H9 (cell line): ENCODE results near the gene TMEM100. TPM values are rescaled to one million over a fixed set of nuclear protein-coding genes. Genes with fewer than 3 reads are reported as not detected.

Experiments
- DNase-seq: peaks from one replicate; pipeline ENCODE4 v3.0.0-alpha.2; 2017
- H2AFZ ChIP-seq: one replicate; pipeline ENCODE4 v1.6.1; 2013; ENCODE audit warnings: mild to moderate bottlenecking, low read length, control low read depth, moderate library complexity
- H2AK5ac ChIP-seq: 2 replicates; pipeline ENCODE4 v1.6.1; 2013; ENCODE audit warnings: low read length, control low read depth, mixed read lengths; ENCODE audit not compliant: insufficient read length
- H2BK120ac ChIP-seq: one replicate; pipeline ENCODE4 v1.6.1; 2013; ENCODE audit warnings: low read depth, mild to moderate bottlenecking, low read length, control low read depth, inconsistent platforms; ENCODE audit not compliant: poor library complexity, severe bottlenecking
- H2BK12ac ChIP-seq: 2 replicates; pipeline ENCODE4 v1.6.1; 2013; ENCODE audit warnings: low read length, control low read depth, mixed read lengths, low read depth; ENCODE audit not compliant: insufficient read length
- H2BK15ac ChIP-seq: 2 replicates; pipeline ENCODE4 v1.6.1; 2013; ENCODE audit warnings: low read depth, low read length, control low read depth
- H2BK20ac ChIP-seq: one replicate; pipeline ENCODE4 v1.6.1; 2013; ENCODE audit warnings: low read depth, mild to moderate bottlenecking, low read length, control low read depth, inconsistent platforms; ENCODE audit not compliant: poor library complexity, severe bottlenecking
- H2BK5ac ChIP-seq: 2 replicates; pipeline ENCODE4 v1.6.1; 2013; ENCODE audit warnings: low read length, control low read depth, mixed read lengths; ENCODE audit not compliant: insufficient read length
- H3K14ac ChIP-seq: 2 replicates; pipeline ENCODE4 v1.6.1; 2013; ENCODE audit warnings: low read length, control low read depth; ENCODE audit not compliant: insufficient read depth
- H3K18ac ChIP-seq: 2 replicates; pipeline ENCODE4 v1.6.1; 2013; ENCODE audit warnings: low read depth, mild to moderate bottlenecking, mixed read lengths, low read length, control low read depth; ENCODE audit not compliant: insufficient read length
- H3K23ac ChIP-seq: 2 replicates; pipeline ENCODE4 v1.6.1; 2013; ENCODE audit warnings: low read length, control low read depth, mixed read lengths, low read depth; ENCODE audit not compliant: insufficient read length
- H3K23me2 ChIP-seq: 2 replicates; pipeline ENCODE4 v1.6.1; 2013; ENCODE audit warnings: low read depth, mild to moderate bottlenecking, mixed read lengths, low read length, control low read depth; ENCODE audit not compliant: insufficient read length, poor library complexity, severe bottlenecking
- H3K27ac ChIP-seq: 2 replicates; pipeline ENCODE4 v1.5.1; 2013; ENCODE audit warnings: low read length, control low read depth, mixed read lengths, low read depth; ENCODE audit not compliant: insufficient read length
- H3K27me3 ChIP-seq: 2 replicates; pipeline ENCODE4 v1.6.1; 2013; ENCODE audit warnings: low read length, control low read depth, inconsistent platforms; ENCODE audit not compliant: insufficient read depth
- H3K4ac ChIP-seq: 2 replicates; pipeline ENCODE4 v1.6.1; 2013; ENCODE audit warnings: low read depth, mild to moderate bottlenecking, control low read depth, inconsistent platforms, low read length, moderate library complexity
- H3K4me1 ChIP-seq: 2 replicates; pipeline ENCODE4 v1.6.1; 2013; ENCODE audit warnings: low read length, control low read depth, inconsistent platforms; ENCODE audit not compliant: insufficient read depth
- H3K4me2 ChIP-seq: 2 replicates; pipeline ENCODE4 v1.6.1; 2013; ENCODE audit warnings: low read length, control low read depth, mixed read lengths; ENCODE audit not compliant: insufficient read length, insufficient read depth
- H3K56ac ChIP-seq: 2 replicates; pipeline ENCODE4 v1.6.1; 2013; ENCODE audit warnings: low read depth, mild to moderate bottlenecking, mixed read lengths, low read length, control low read depth; ENCODE audit not compliant: insufficient read length
- H3K79me1 ChIP-seq: 2 replicates; pipeline ENCODE4 v1.6.1; 2013; ENCODE audit warnings: low read depth, mild to moderate bottlenecking, moderate library complexity, low read length, control low read depth, inconsistent platforms; ENCODE audit not compliant: insufficient read depth, poor library complexity, severe bottlenecking
- H3K79me2 ChIP-seq: 2 replicates; pipeline ENCODE4 v1.6.1; 2013; ENCODE audit warnings: low read length, control low read depth, inconsistent platforms; ENCODE audit not compliant: insufficient read depth
- H3K9ac ChIP-seq: 2 replicates; pipeline ENCODE4 v1.6.1; 2013; ENCODE audit warnings: low read length, control low read depth, mixed read lengths; ENCODE audit not compliant: insufficient read length; ENCODE audit errors: extremely low read depth
- H3K9me3 ChIP-seq: one replicate; pipeline ENCODE4 v1.6.1; 2013; ENCODE audit warnings: low read depth, low read length, inconsistent platforms; ENCODE audit not compliant: control insufficient read depth
- H3T11ph ChIP-seq: one replicate; pipeline ENCODE4 v1.6.1; 2013; ENCODE audit warnings: mild to moderate bottlenecking, low read length, control low read depth, inconsistent platforms
- H4K20me1 ChIP-seq: one replicate; pipeline ENCODE4 v1.6.1; 2013; ENCODE audit not compliant: control insufficient read depth, insufficient read length, insufficient read depth
- H4K5ac ChIP-seq: 2 replicates; pipeline ENCODE4 v1.6.1; 2013; ENCODE audit warnings: low read depth, mild to moderate bottlenecking, mixed read lengths, low read length, control low read depth; ENCODE audit not compliant: insufficient read length
- H4K8ac ChIP-seq: replicated peaks from 2 replicates; pipeline ENCODE4 v1.6.1; 2013; ENCODE audit warnings: low read length, control low read depth, mixed read lengths, low read depth; ENCODE audit not compliant: insufficient read length
- H4K91ac ChIP-seq: 2 replicates; pipeline ENCODE4 v1.6.1; 2013; ENCODE audit warnings: low read depth, mild to moderate bottlenecking, moderate library complexity, mixed read lengths, low read length, control low read depth; ENCODE audit not compliant: insufficient read length
- H3K27ac Mint-ChIP-seq, 3 experiments: 2 replicates in 2 of 3; 3 replicates in 1 of 3; pipeline ENCODE4 v1.8.0; 2020 to 2021; ENCODE audit warnings: mixed read lengths in 3 of 3, mild to moderate bottlenecking in 1 of 3, moderate library complexity in 1 of 3
- H3K27me3 Mint-ChIP-seq: 2 replicates; pipeline ENCODE4 v1.8.0; 2021; ENCODE audit warnings: low read depth, mild to moderate bottlenecking, moderate library complexity, mixed read lengths
- H3K36me3 Mint-ChIP-seq, 3 experiments: 2 replicates in 2 of 3; 3 replicates in 1 of 3; pipeline ENCODE4 v1.8.0; 2020 to 2021; ENCODE audit warnings: low read depth in 3 of 3, mixed read lengths in 3 of 3; ENCODE audit not compliant: insufficient read depth in 1 of 3
- H3K4me1 Mint-ChIP-seq, 2 experiments: 2 replicates each; pipeline ENCODE4 v1.8.0; 2020; ENCODE audit warnings: mixed read lengths in 2 of 2
- H3K4me3 Mint-ChIP-seq, 2 experiments: 2 replicates in 1 of 2; 3 replicates in 1 of 2; pipeline ENCODE4 v1.8.0; 2020 to 2021; ENCODE audit warnings: mild to moderate bottlenecking in 2 of 2, mixed read lengths in 2 of 2, moderate library complexity in 1 of 2
- H3K9me3 Mint-ChIP-seq, 2 experiments: 2 replicates in 1 of 2; 3 replicates in 1 of 2; pipeline ENCODE4 v1.8.0; 2020; ENCODE audit warnings: mild to moderate bottlenecking in 2 of 2, mixed read lengths in 2 of 2, moderate library complexity in 1 of 2
- WGBS: extraction: QIAGEN DNeasy Blood & Tissue Kit; methylation state at CpG from one replicate; pipeline ENCODE4 v1.1.7; 2013; ENCODE audit warnings: missing lambda C conversion rate, low lambda C conversion rate, mixed read lengths; ENCODE audit not compliant: insufficient read length; ENCODE audit errors: extremely low coverage; 5-methylcytosine and 5-hydroxymethylcytosine counted together
- total RNA-seq: library from RNA; stranded (reverse); gene quantifications from 2 replicates; pipeline ENCODE4 v1.2.1, GENCODE V29; 2021
- TF ChIP-seq, protein P1 (sequence below): fragments of 200-600 bp; sonication (generic); conservative IDR thresholded peaks from 3 replicates; pipeline ENCODE4 v1.8.0; 2021; ENCODE audit warnings: antibody characterized with exemption, mild to moderate bottlenecking

The TMEM100 gene
- total RNA-seq, 1 experiment from 2014 or later = 0.17 TPM

DNA sequence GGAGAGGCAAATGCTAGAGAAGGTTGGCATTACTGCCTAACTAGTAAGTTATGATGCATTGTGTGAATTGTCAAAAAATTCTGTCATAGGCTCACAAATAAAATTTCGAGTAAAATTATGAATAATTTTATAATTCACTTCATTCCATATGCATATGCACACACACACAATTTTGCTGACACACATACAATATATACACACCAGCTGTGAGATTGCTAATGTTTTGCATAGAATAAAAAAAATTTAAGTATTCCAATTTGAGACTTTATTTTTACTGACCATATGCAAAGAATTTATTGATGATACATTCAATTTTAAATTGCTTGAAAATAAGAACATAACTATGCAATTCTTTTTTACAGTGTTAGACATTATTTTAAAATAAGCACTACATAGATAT, 6.8 kb upstream of the TMEM100 start:
- H2BK12ac ChIP-seq = no peak overlapping the region
- WGBS = no CpG with 5 or more reads among the region's 1 CpG
- H3K4me1 ChIP-seq = peaks cover 8% of the 10 kb centered on the region; the same call in 1 of the 2 replicates
- H3K27me3 ChIP-seq = 0 out of 2 replicates have a peak, but pooled peaks cover 3% of the 10 kb centered on the region
- H3K23ac ChIP-seq = no peak overlapping the region
- no peak overlapping the region for H3K9ac ChIP-seq
- H4K8ac ChIP-seq = no peak overlapping the region
- TF ChIP-seq, protein P1, sequence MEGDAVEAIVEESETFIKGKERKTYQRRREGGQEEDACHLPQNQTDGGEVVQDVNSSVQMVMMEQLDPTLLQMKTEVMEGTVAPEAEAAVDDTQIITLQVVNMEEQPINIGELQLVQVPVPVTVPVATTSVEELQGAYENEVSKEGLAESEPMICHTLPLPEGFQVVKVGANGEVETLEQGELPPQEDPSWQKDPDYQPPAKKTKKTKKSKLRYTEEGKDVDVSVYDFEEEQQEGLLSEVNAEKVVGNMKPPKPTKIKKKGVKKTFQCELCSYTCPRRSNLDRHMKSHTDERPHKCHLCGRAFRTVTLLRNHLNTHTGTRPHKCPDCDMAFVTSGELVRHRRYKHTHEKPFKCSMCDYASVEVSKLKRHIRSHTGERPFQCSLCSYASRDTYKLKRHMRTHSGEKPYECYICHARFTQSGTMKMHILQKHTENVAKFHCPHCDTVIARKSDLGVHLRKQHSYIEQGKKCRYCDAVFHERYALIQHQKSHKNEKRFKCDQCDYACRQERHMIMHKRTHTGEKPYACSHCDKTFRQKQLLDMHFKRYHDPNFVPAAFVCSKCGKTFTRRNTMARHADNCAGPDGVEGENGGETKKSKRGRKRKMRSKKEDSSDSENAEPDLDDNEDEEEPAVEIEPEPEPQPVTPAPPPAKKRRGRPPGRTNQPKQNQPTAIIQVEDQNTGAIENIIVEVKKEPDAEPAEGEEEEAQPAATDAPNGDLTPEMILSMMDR = no peak
- no peak overlapping the region for H2BK20ac ChIP-seq
- H4K91ac ChIP-seq = no peak overlapping the region
- Mint-ChIP-seq H3K9me3 (no peaks in the 10 kb centered on the region), H3K4me1 (peaks cover 47 to 66% of the 10 kb centered on the region in 2 experiments), H3K27ac (no peak overlapping the region), H3K27me3 (no peaks in the 10 kb centered on the region), H3K4me3 (no peak overlapping the region), H3K36me3 (no peaks in the 10 kb centered on the region)
- no peak overlapping the region for H3K18ac ChIP-seq
- H4K20me1 ChIP-seq = no peaks in the 10 kb centered on the region
- H3K79me2 ChIP-seq = no peaks in the 10 kb centered on the region
- H3K79me1 ChIP-seq = no peaks in the 10 kb centered on the region
- no peaks in the 10 kb centered on the region for H3K9me3 ChIP-seq
- no peak overlapping the region for H2BK120ac ChIP-seq
- no peak overlapping the region for H2BK15ac ChIP-seq
- no peak overlapping the region for H3K56ac ChIP-seq
- H2AK5ac ChIP-seq = no peak overlapping the region
- no peak overlapping the region for H3K4ac ChIP-seq
- H3K27ac ChIP-seq = no peak overlapping the region
- H2BK5ac ChIP-seq = no peak overlapping the region
- no peak overlapping the region for H2AFZ ChIP-seq
- H3K14ac ChIP-seq = no peak overlapping the region
- no peak overlapping the region for H3K4me2 ChIP-seq
- DNase-seq = no peak
- no peak overlapping the region for H3T11ph ChIP-seq
- H3K23me2 ChIP-seq = no peaks in the 10 kb centered on the region
- no peak overlapping the region for H4K5ac ChIP-seq
